ENCODE results near the gene ANLN. TPM values are rescaled to one million over a fixed set of nuclear protein-coding genes. Genes with fewer than 3 reads are reported as not detected.
"Not testable (repeated sequence)": the region's sequence is repeated elsewhere in the genome, so short reads cannot be mapped to it uniquely, and the experiment has no call there.

ANLN gene
- total and polyA plus RNA-seq, 2 experiments from 2014 or later = 10.1 to 56.7 TPM

GRCh38 chr7:36459236-36459960 lies 69.7 kb downstream of the ANLN start:
- Histone ChIP-seq H3K9me3 (ENCODE audit: low read depth) (no peaks in the 10 kb centered on the region), H3K4me3 (no peak overlapping the region), H3K27ac (peak overlapping the region; percentile 62), H3K4me1 (ENCODE audit: low read depth) (peaks cover 13% of the 10 kb centered on the region), H3K36me3 (no peaks in the 10 kb centered on the region), H3K27me3 (no peaks in the 10 kb centered on the region)
- peak; percentile 16 to 17 for DNase-seq (ENCODE audit: low read depth in 1 of 2, low spot score in 1 of 2)
- TF ChIP-seq, protein P1, sequence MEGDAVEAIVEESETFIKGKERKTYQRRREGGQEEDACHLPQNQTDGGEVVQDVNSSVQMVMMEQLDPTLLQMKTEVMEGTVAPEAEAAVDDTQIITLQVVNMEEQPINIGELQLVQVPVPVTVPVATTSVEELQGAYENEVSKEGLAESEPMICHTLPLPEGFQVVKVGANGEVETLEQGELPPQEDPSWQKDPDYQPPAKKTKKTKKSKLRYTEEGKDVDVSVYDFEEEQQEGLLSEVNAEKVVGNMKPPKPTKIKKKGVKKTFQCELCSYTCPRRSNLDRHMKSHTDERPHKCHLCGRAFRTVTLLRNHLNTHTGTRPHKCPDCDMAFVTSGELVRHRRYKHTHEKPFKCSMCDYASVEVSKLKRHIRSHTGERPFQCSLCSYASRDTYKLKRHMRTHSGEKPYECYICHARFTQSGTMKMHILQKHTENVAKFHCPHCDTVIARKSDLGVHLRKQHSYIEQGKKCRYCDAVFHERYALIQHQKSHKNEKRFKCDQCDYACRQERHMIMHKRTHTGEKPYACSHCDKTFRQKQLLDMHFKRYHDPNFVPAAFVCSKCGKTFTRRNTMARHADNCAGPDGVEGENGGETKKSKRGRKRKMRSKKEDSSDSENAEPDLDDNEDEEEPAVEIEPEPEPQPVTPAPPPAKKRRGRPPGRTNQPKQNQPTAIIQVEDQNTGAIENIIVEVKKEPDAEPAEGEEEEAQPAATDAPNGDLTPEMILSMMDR (IDR thresholded peaks at IDR 0.05; ENCODE audit: low read depth, low read length) = no peak

- Histone ChIP-seq H3K9me3 (ENCODE audit: low read depth) (no peaks in the 10 kb centered on the region), H3K27me3 (no peaks in the 10 kb centered on the region), H3K27ac (no peak overlapping the region), H3K4me3 (no peak overlapping the region), H3K4me1 (ENCODE audit: low read depth) (peaks cover 13% of the 10 kb centered on the region), H3K36me3 (no peaks in the 10 kb centered on the region)
- DNase-seq (ENCODE audit: low read depth in 1 of 2, low spot score in 1 of 2) = no peak
- TF ChIP-seq, protein P1 (IDR thresholded peaks at IDR 0.05; ENCODE audit: low read depth, low read length) = no peak
Observed at GRCh38 chr7:36460811-36461429, 71.3 kb downstream of the ANLN start.

GRCh38 chr7:36462551-36463137 lies 73.0 kb downstream of the ANLN start:
- Histone ChIP-seq H3K4me1 (ENCODE audit: low read depth) (peaks cover 13% of the 10 kb centered on the region), H3K36me3 (no peaks in the 10 kb centered on the region), H3K9me3 (ENCODE audit: low read depth) (no peaks in the 10 kb centered on the region), H3K4me3 (no peak overlapping the region), H3K27ac (no peak overlapping the region), H3K27me3 (no peaks in the 10 kb centered on the region)
- TF ChIP-seq, protein P1 (IDR thresholded peaks at IDR 0.05; ENCODE audit: low read depth, low read length) = no peak
- no peak for DNase-seq (ENCODE audit: low read depth in 1 of 2, low spot score in 1 of 2)

GRCh38 chr7:36464271-36464670 lies 74.6 kb downstream of the ANLN start:
- no peak for DNase-seq (ENCODE audit: low read depth in 1 of 2, low spot score in 1 of 2)
- Histone ChIP-seq H3K4me3 (no peak overlapping the region), H3K36me3 (no peaks in the 10 kb centered on the region), H3K27ac (no peak overlapping the region), H3K9me3 (ENCODE audit: low read depth) (no peaks in the 10 kb centered on the region), H3K4me1 (ENCODE audit: low read depth) (peaks cover 8% of the 10 kb centered on the region), H3K27me3 (no peaks in the 10 kb centered on the region)
- TF ChIP-seq, protein P1 (IDR thresholded peaks at IDR 0.05; ENCODE audit: low read depth, low read length) = no peak

GRCh38 chr7:36466001-36466400 lies 76.3 kb downstream of the ANLN start:
- H3K27me3 ChIP-seq; H3K9me3 ChIP-seq (ENCODE audit: low read depth); H3K4me3 ChIP-seq; DNase-seq (ENCODE audit: low read depth in 1 of 2, low spot score in 1 of 2); H3K4me1 ChIP-seq (ENCODE audit: low read depth); H3K27ac ChIP-seq; H3K36me3 ChIP-seq: not testable (repeated sequence)
